ENCODE measurements around the gene PLCL1. TPM values are rescaled to one million over a fixed set of nuclear protein-coding genes. Genes with fewer than 3 reads are reported as not detected.

The PLCL1 gene
- total RNA-seq, 2 donors from 2014 or later = 0.04 to 0.11 TPM

DNA sequence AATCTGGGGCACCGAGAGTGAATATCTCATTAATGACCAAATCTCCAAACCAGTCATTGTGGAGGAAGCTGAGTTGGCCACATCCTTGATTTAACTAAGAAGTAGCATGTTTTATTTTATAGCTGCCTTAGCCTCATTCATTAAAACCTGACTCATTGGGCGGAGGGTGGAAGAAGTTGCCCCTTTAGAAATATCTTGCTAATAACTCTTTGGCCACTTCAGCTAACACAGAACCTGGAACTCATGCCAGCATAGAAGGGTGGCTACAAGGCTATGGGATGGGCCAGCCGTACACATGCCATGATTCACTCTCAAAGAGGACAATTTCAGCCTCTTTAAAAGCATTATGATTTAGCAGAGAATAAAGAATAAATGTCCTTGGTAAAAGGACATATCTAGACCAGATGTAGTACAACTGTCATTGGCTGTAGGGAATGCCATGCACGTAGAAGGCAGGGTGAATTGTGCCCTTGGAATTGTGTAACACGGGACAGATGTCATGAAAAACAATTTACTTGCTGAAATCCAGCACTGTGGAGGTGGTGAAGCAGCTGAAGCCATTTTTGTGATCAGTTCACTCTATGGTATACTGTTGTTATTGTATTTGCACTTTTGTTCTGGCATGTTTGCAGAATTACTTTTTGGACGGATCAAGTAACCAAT is 330.0 kb downstream of the PLCL1 start:
- H3K27me3 ChIP-seq (ENCODE audit: control insufficient read depth, insufficient read depth, low read length, poor library complexity, severe bottlenecking) = peaks cover 36% of the 10 kb centered on the region
- TF ChIP-seq, protein P1, sequence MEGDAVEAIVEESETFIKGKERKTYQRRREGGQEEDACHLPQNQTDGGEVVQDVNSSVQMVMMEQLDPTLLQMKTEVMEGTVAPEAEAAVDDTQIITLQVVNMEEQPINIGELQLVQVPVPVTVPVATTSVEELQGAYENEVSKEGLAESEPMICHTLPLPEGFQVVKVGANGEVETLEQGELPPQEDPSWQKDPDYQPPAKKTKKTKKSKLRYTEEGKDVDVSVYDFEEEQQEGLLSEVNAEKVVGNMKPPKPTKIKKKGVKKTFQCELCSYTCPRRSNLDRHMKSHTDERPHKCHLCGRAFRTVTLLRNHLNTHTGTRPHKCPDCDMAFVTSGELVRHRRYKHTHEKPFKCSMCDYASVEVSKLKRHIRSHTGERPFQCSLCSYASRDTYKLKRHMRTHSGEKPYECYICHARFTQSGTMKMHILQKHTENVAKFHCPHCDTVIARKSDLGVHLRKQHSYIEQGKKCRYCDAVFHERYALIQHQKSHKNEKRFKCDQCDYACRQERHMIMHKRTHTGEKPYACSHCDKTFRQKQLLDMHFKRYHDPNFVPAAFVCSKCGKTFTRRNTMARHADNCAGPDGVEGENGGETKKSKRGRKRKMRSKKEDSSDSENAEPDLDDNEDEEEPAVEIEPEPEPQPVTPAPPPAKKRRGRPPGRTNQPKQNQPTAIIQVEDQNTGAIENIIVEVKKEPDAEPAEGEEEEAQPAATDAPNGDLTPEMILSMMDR (conservative IDR thresholded peaks at IDR 0.05) = no peak
- no peaks in the 10 kb centered on the region for H3K36me3 ChIP-seq (ENCODE audit: control insufficient read depth, insufficient read depth, low read length)
- Mint-ChIP-seq H3K27ac (no peak overlapping the region), H3K9me3 (no peaks in the 10 kb centered on the region), H3K27me3 (ENCODE audit: insufficient read depth) (peaks cover 32% of the 10 kb centered on the region), H3K4me1 (peaks cover 15% of the 10 kb centered on the region), H3K4me3 (no peak overlapping the region), H3K36me3 (ENCODE audit: low read depth) (no peaks in the 10 kb centered on the region)
- no peak overlapping the region for H3K27ac ChIP-seq (ENCODE audit: low read depth, low read length)
- 91 to 96% methylated on average over 4 to 6 of the region's 6 CpGs for WGBS, 2 experiments (ENCODE audit: insufficient coverage in 1 of 2, insufficient read length in 1 of 2)
- H3K4me3 ChIP-seq (ENCODE audit: low read length) = no peak overlapping the region
- no peak overlapping the region for H3K9ac ChIP-seq (ENCODE audit: extremely low read depth, low read length, poor library complexity, severe bottlenecking)
- DNase-seq = no peak
- H3K4me1 ChIP-seq (ENCODE audit: control insufficient read depth, insufficient read depth, low read length) = peaks cover 3% of the 10 kb centered on the region
- no peaks in the 10 kb centered on the region for H3K9me3 ChIP-seq (ENCODE audit: control insufficient read depth, low read length)

DNA sequence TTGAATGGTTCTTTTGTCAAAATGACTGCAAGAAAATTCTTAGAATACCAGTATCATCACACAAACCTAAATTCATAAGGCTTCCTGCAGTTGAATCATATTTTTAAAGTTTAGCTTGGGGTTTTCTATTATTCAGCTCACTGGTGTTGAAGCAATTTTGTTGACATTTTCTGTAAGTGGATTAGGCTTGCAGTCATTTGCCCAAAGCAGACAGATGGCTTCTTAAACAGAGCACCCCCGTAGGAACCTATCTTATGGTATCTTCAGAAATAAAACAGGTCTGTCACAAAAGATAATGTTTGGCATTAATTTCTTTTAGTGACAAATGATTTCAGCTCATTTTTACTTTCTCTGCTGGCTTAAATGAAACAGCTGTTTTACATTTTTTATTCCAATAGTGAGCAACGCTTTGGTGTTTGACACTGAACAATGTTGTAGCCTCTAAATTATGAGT is 331.1 kb downstream of the PLCL1 start:
- WGBS, 2 experiments (ENCODE audit: insufficient coverage in 1 of 2, insufficient read length in 1 of 2) = 83% methylated on average over 2 of the region's 2 CpGs
- H3K27me3 Mint-ChIP-seq (ENCODE audit: insufficient read depth) = peaks cover 27% of the 10 kb centered on the region
- peaks cover 3% of the 10 kb centered on the region for H3K4me1 ChIP-seq (ENCODE audit: control insufficient read depth, insufficient read depth, low read length)

DNA sequence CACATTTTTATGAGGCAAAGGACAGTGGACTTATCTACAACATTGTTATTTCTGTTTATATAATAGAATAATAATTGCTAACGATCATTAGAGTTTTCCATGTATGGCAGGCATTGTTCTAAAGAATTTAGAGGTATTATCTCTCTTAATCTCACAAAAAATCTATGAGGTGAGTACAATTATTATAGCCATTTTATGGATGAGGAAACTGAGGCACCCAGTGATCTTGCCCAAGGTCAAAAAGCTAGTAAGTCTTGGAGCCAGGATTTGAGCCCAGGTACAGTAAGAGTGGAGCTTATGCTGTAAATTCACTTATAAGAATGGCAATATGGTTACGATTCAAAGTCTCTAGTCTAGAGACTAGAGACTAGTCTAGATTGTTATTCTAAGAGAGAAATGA is 331.7 kb downstream of the PLCL1 start:
- Mint-ChIP-seq H3K4me3 (no peak overlapping the region), H3K36me3 (ENCODE audit: low read depth) (no peaks in the 10 kb centered on the region), H3K27me3 (ENCODE audit: insufficient read depth) (peaks cover 26% of the 10 kb centered on the region), H3K4me1 (peaks cover 4% of the 10 kb centered on the region), H3K9me3 (no peaks in the 10 kb centered on the region), H3K27ac (no peak overlapping the region)
- no peak for DNase-seq
- TF ChIP-seq, protein P1 (conservative IDR thresholded peaks at IDR 0.05) = no peak
- WGBS, 2 experiments (ENCODE audit: insufficient coverage in 1 of 2, insufficient read length in 1 of 2) = 89 to 100% methylated on average over 1 of the region's 2 CpGs
- Histone ChIP-seq H3K4me3 (ENCODE audit: low read length) (no peak overlapping the region), H3K27me3 (ENCODE audit: control insufficient read depth, insufficient read depth, low read length, poor library complexity, severe bottlenecking) (peaks cover 30% of the 10 kb centered on the region), H3K9me3 (ENCODE audit: control insufficient read depth, low read length) (no peaks in the 10 kb centered on the region), H3K27ac (ENCODE audit: low read depth, low read length) (no peak overlapping the region), H3K9ac (ENCODE audit: extremely low read depth, low read length, poor library complexity, severe bottlenecking) (no peak overlapping the region), H3K36me3 (ENCODE audit: control insufficient read depth, insufficient read depth, low read length) (no peaks in the 10 kb centered on the region), H3K4me1 (ENCODE audit: control insufficient read depth, insufficient read depth, low read length) (peaks cover 3% of the 10 kb centered on the region)

More for the DNA sequence above, 331.1 kb downstream of the PLCL1 start:
- H3K4me1 Mint-ChIP-seq = peaks cover 10% of the 10 kb centered on the region
- H3K9me3 Mint-ChIP-seq = no peaks in the 10 kb centered on the region
- Histone ChIP-seq H3K9me3 (ENCODE audit: control insufficient read depth, low read length) (no peaks in the 10 kb centered on the region), H3K9ac (ENCODE audit: extremely low read depth, low read length, poor library complexity, severe bottlenecking) (no peak overlapping the region), H3K27ac (ENCODE audit: low read depth, low read length) (no peak overlapping the region), H3K27me3 (ENCODE audit: control insufficient read depth, insufficient read depth, low read length, poor library complexity, severe bottlenecking) (peaks cover 30% of the 10 kb centered on the region), H3K4me3 (ENCODE audit: low read length) (no peak overlapping the region), H3K36me3 (ENCODE audit: control insufficient read depth, insufficient read depth, low read length) (no peaks in the 10 kb centered on the region)
- no peak overlapping the region for H3K4me3 Mint-ChIP-seq
- no peak for DNase-seq
- H3K27ac Mint-ChIP-seq = no peak overlapping the region
- no peaks in the 10 kb centered on the region for H3K36me3 Mint-ChIP-seq (ENCODE audit: low read depth)
- TF ChIP-seq, protein P1 (conservative IDR thresholded peaks at IDR 0.05) = no peak

All from endodermal cell (in vitro differentiated cells).